Cerebellar cortex (tissue), 1 donor: Measurements from ENCODE around the gene TMEM184A.
A peak's percentile ranks its signal among the peaks of the same experiment; 100 is the strongest.

Experiments
- DNase-seq: peaks from one replicate; pipeline ENCODE4 v3.0.0-alpha.2; 2015; ENCODE audit warnings: low spot score

The TMEM184A gene

GRCh38 chr7:1555813-1556543 lies at the start of gene TMEM184A:
TSS of gene TMEM184A (minus strand) at chr7:1556205. CDS start at chr7:1555484, 721 bp downstream.
- DNase-seq: peak; percentile 65

- no peak for DNase-seq
Observed at GRCh38 chr7:1604383-1604782, 48.4 kb upstream of the TMEM184A start.

GRCh38 chr7:1603346-1604225 lies 47.6 kb upstream of the TMEM184A start:
- no peak for DNase-seq

- DNase-seq: no peak
Observed at GRCh38 chr7:1602386-1602785, 46.4 kb upstream of the TMEM184A start.

GRCh38 chr7:1601956-1602355 lies 46.0 kb upstream of the TMEM184A start:
- no peak for DNase-seq

GRCh38 chr7:1599640-1600395 lies 43.8 kb upstream of the TMEM184A start:
- DNase-seq: no peak

GRCh38 chr7:1598961-1599639 lies 43.1 kb upstream of the TMEM184A start:
- DNase-seq: no peak

GRCh38 chr7:1598286-1598685 lies 42.3 kb upstream of the TMEM184A start:
- no peak for DNase-seq

GRCh38 chr7:1597791-1598190 lies 41.8 kb upstream of the TMEM184A start:
- DNase-seq: no peak

- DNase-seq: no peak
Observed at GRCh38 chr7:1597066-1597760, 41.2 kb upstream of the TMEM184A start.

- no peak for DNase-seq
Observed at GRCh38 chr7:1596181-1597043, 40.4 kb upstream of the TMEM184A start.

GRCh38 chr7:1595636-1596035 lies 39.6 kb upstream of the TMEM184A start:
- DNase-seq: no peak

GRCh38 chr7:1595027-1595426 lies 39.0 kb upstream of the TMEM184A start:
- DNase-seq: no peak

- no peak for DNase-seq
Observed at GRCh38 chr7:1593904-1594421, 38.0 kb upstream of the TMEM184A start.

- peak; percentile 6 for DNase-seq
Observed at GRCh38 chr7:1593091-1593866, 37.3 kb upstream of the TMEM184A start.

GRCh38 chr7:1592299-1592871 lies 36.4 kb upstream of the TMEM184A start:
- DNase-seq: no peak

GRCh38 chr7:1591876-1592275 lies 35.9 kb upstream of the TMEM184A start:
- DNase-seq: no peak

GRCh38 chr7:1591396-1591795 lies 35.4 kb upstream of the TMEM184A start:
- no peak for DNase-seq

- DNase-seq: no peak
Observed at GRCh38 chr7:1590887-1591286, 34.9 kb upstream of the TMEM184A start.
